HT1080 (cell line): ENCODE results near the gene PPP1R1B. TPM values are rescaled to one million over a fixed set of nuclear protein-coding genes. Genes with fewer than 3 reads are reported as not detected.

ENCODE experiments used
- DNase-seq: peaks from one replicate; pipeline ENCODE4 v3.0.0-alpha.2; 2015; ENCODE audit warnings: low read depth
- total RNA-seq: library from RNA; depleted of rRNA; stranded (reverse); fragments of >200 nt; shearing (Covaris generic); gene quantifications from 2 replicates; pipeline ENCODE4 v1.2.3, GENCODE V29; 2014

PPP1R1B gene
- total RNA-seq, 1 experiment from 2014 or later: not detected

DNA sequence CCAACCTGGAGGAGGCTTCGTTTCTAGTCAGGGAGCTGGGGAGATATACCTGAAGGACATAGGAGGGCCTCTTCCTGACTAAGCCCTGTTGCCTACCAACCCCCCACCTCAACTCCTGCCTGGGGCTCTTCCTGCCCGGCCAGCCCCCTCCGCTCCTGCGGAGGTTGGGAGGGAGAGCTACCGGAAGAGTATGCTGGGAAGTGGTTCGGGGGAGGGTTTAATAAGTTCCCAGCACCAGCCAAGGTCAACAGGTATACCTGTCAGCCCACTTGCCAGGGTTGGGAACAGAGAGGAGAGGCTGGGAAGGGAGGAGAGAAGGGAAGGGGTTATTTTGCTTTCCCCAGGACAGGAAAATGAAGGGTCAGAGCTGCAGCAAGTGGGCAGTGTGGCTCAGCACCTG, 4.7 kb downstream of the PPP1R1B start:
- DNase-seq: peak; percentile 28

DNA sequence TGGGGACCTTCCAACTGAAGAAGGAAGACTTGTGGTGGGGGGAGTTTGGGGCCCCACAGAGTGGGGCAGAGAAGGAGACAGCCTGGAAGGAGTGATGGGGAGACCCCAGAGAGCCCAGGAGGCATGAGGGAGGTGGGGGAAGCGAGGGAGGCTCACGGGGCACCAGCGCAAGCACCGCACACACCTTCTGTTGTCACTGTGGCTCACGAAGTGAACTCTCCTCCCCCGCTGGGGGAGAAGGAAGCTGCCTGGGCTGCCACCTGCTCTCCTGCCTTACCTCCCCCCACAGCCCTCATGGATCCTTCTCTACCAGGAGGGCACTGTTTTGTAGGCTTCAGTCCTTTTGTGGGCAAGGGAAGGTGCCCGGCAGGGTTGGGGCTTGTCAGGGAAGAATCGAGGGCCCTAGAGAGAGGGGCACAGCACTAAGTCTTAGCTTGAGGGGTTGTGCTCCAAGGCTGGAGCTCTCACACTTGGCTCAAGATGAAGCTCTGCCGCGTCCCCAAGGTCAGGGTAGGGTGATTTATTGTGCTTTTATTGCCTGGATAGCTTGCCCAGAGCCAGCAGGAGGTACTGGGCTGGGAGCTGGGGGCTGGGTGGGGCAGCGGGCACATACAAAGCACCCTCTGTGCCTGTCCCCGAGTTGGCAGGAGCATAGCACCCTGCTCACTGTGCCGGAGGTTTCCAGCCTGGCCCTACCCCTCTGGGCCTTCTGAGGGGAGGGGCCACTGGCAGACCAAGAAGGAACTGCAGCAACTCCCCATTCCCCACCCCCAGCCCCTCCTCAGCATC, 5.6 kb downstream of the PPP1R1B start:
- no peak for DNase-seq

DNA sequence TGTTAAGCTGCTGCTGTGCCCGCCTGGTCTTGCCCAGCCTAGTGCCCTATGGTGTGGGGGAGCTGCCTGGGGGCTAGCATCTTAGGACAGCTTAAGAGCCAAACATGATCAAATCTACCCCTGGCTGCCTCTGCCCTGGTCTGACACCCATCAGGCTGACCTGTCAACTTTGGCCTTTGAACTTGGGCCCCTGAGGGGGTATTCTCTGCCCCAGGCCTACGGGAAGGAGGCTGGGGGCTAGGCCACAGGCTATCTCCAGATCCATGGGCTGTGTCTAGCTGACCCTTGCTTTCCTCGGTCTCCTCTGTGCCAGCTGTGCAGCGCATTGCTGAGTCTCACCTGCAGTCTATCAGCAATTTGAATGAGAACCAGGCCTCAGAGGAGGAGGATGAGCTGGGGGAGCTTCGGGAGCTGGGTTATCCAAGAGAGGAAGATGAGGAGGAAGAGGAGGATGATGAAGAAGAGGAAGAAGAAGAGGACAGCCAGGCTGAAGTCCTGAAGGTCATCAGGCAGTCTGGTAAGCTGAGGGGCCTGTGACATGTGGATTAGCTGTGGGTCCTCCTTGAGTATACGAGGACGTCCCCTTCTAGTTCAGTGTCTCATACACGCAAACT, 6.9 kb downstream of the PPP1R1B start:
- DNase-seq: no peak

DNA sequence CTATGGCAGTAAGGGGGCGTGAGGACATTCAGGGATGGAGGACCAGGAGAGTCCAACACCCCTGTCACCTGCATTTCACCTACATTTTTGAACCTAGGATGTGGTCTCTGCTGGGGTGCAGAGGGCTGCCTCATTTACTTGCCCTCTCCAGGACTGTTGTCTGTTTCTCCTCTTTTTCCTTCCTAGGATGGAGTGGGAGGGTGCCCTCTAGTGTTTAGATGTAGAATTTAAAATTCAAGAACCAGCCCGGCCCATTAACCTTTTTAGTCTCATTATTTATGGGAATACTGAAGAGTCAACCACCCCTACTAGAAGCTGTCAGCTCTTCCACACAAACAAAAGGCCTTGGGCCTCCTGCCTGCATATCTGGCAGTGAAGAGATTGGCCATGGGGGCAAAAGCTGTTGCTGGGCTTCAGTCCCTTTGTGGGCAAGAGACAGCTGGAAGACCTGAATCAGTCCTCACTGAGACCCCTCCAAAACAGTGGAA, 7.7 kb downstream of the PPP1R1B start:
- DNase-seq: peak; percentile 41

DNA sequence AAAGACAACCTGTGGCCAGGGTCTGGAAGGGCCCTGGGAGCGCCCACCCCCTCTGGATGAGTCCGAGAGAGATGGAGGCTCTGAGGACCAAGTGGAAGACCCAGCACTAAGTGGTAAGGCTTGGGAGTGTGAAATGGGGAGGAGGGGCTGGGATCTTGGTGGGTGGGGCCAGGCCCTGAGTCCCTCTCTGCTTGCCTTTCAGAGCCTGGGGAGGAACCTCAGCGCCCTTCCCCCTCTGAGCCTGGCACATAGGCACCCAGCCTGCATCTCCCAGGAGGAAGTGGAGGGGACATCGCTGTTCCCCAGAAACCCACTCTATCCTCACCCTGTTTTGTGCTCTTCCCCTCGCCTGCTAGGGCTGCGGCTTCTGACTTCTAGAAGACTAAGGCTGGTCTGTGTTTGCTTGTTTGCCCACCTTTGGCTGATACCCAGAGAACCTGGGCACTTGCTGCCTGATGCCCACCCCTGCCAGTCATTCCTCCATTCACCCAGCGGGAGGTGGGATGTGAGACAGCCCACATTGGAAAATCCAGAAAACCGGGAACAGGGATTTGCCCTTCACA, 8.9 kb downstream of the PPP1R1B start:
- no peak for DNase-seq

DNA sequence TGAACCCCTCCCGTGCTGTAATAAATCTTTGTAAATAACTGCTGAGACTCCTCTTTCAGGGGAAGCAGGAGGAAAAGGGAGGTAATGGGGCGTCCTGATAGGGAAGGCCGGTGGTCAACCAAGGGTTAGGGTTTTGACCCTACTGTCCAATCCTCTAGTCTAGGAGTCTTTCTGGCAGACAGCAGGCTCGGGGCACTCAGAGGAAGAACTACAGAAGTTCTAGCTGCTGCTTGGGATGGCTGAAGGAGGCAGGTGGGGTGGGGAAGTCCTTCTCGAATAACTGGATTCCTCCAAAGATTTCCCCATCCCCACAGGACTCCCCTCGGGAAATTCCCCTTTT, 9.8 kb downstream of the PPP1R1B start:
- DNase-seq: no peak

DNA sequence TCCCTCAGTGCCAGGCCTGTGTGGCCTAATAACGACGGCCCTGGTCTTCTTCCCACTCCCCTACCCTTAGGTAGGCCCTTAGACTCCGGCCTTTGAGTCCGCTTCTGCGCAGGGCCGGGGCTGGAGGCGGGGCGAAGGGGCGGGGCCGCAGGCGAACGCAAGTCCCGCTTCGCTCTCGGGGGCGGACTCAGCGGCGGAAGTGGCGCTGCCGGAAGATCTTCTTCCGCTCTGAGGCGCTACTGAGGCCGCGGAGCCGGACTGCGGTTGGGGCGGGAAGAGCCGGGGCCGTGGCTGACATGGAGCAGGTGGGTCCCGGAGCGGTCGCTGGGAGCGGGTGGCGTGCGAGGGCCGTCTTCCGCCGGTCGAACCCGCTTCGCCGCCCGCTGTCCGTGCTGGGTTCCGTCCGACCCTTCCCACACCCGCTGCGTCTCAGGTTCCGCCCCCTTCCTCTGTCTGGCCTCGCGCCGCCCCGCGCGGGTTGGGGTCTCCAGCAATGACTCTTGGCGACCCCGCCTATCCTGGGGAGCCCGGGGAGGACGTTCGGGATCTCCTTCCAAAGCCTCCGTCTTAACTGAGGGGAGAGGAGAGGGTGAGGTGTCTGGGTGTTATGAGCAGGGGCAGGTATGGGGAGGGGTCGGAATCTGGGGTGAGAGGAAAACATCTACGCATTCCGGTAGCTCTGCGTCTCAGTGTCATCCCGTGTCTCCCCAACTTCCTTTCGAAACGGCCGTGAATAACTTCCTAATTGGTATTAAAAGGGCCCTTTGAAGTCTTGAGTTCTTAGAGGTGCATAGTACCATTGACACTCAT, 10.4 kb downstream of the PPP1R1B start, which contains the start of gene STARD3:
STARD3 (plus strand) TSS at position 218 of the 810 bp plus-strand sequence. CDS start 16,388 bp downstream, outside the sequence.
- peak; percentile 71 for DNase-seq

DNA sequence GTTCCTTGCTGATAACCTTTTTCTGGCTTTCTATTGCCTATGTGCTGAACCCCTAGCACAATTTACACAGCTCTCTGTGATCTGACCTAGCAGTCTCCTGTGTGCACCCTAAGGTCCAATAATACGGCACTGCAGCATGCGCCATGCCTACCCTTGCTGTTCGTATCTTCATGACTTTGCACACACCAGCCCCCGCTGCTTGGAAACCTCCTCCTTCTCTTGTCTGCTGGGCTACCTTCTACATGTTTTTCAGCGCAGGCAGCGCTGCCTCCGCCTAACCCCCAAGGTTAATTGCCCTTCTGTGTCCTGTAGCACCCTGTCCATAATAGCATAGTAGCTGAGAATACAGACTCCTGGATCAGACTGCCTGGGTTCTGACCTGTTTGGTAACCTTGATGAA, 11.6 kb downstream of the PPP1R1B start:
- no peak for DNase-seq

DNA sequence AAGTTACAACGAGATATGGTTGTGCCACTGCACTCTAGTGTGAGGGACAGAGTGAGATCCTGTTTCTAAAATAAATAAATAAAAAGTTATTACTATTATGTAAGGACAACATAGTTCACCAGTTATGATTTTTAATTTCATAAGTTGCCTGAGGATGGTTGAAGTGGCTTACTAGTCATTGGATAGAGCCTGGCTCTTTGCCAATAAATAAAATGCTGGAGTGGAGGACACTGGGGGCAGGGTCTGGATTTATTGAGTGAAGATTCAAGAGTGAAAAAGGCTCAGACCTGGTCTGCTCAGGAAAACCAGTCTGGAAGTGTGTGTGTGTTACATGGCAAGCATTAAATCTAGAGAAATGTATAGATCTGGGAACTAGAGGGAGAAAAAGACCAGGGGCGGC, 12.3 kb downstream of the PPP1R1B start:
- DNase-seq: no peak

DNA sequence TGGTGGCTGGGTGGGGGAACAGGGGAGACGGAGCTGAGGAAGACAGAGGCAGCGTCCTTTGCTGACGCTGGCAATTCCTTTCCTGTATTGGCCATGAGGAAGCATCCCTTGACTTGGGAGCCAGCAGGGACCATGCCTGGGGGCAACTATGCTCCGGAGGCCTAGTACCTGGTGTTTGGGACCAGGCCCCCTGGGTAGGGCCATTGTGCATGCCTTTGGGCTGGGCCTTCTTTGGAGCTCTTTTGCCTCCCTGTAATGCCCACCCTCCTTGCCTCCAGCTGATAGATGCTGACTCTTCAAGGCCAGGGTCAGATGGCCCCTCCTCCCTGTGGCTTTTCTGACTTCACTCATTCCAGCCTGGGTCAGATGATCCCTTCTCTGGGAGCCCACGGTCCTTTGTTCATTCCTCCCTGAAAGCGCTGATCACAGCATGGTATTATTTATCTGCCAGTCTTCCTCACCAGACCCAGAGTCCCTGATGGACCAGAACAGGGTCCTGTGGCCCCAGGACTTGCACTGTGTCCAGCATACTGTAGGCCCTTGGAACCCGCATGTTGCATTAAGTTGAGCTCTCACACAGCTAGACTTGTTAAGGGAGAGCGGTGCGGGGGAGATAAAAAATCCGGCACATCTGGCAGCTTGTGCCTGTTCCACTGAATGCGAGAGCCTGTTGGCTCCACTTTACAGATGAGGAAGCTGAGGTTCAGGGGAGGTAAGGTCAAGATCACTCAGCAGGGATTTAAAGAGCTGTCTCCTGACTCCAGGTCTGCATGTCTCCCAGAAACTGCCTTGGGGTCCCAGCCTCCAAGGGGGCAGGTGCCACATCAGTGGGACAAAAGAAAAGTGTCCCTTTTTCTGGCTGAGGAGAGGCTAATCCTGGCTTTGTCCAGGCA, 13.1 kb downstream of the PPP1R1B start:
- no peak for DNase-seq

DNA sequence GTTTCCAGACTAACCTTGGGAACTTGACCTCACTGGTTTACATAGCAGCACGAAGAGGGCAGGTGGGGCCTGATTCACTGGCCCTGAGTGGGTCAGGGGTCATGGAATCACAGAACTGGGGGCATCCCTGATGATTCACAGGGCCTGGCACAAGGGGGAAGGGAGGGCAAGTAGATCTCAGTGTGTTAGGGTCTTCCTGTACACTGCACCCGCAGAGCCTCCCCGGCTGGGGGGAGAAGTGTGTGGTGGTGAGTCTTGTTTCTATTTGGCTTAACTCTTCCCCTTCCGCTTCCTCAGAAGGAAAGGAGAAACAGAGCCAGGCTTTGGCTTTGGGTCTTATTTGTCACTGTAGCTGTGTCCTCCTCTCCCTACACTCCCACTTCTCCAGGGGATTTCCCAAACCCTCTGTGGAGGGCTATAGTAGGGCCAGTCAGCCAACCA, 13.9 kb downstream of the PPP1R1B start:
- no peak for DNase-seq

DNA sequence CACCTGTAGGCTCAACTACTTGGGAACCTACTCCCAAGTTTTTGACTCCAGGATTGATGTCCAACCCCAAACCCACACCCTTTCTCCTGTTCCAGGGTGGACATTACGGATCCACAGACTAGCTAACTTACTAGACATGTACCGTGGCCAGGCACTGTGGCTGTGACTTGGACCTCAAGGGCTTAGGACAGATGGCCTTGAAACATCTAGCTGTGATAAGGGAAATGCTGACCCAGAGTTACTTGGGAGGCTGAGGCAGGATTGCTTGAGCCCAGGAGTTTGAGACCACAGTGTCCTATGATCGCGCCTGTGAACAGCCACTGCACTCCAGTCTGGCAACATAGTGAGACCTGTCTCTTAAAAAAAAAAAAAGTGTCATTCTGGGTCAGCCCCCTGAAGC, 14.3 kb downstream of the PPP1R1B start:
- DNase-seq: no peak

DNA sequence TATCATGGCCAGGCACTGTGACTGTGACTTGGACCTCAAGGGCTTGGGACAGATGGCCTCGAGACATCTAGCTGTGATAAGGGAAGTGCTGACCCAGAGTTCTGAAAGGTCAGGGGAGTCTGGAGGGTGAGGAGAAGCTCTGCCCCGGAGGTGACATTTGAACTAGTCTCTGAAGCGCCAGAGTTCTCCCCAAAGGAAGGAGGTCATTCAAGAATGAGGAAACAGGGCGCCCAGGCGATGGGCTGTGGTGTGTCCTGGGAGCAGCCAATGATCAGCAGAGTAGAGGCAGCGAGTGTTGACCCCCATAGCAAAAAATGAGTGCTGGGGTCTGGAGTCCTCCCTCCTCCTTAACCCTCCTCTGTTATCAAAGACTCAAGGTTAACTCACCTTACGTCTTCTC, 15.1 kb downstream of the PPP1R1B start:
- DNase-seq: no peak

DNA sequence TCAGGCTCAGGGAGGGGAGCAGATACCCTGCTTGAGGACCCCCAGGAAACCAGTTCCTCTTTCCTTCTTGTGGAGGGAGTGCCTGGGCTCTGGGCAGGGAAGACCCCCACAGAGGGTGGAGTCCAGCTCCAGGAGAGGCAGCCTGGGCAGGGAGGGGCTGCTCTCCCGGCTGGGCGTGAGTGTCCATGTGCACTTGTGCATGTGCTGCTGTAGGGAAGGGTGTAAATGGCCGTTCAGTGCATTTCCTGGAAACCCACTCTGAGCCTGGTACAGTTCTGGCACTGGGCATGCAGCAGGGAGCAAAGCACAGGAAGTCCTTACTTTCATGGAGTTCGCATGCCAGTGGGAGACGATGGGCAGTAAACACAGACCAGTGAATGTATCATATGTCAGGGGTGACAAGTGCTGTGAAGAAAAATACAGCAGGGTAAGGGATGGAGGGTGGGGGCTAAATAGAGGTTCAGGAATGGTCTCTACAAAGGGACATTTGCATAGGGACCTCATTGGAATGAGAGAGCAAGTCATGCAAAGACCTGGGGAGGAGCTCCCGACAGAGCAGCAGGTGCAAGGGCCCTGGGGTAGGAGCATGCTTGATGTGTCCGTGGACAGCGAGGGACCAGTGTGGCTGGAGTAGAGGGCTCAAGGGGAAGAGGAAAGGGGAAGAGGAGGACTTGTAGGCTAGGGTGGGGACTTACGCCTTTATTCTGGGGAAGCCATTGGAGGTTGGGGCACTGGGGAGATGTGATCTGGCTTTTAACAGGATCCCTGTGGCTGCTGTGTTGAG, 15.7 kb downstream of the PPP1R1B start:
- DNase-seq: no peak

DNA sequence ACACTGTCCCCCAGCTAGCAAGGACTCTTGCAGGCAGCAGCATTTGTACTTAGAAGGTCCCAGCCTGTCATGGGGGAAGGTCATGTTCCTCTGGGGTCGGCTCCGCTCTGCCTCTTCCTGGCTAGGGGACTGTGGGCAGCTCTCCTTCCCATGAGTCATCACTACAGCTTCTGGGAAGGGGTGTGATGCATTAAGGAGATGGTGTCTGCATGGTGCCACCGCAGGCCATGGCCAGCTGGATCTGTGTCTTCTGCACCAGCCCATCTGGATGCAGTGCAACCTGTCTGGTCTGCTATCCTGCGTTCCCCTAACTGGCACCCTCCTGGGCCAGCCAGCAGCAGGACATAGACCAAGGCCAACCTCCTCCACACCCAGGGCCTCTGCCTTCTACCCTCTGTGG, 16.5 kb downstream of the PPP1R1B start:
- peak; percentile 81 for DNase-seq

DNA sequence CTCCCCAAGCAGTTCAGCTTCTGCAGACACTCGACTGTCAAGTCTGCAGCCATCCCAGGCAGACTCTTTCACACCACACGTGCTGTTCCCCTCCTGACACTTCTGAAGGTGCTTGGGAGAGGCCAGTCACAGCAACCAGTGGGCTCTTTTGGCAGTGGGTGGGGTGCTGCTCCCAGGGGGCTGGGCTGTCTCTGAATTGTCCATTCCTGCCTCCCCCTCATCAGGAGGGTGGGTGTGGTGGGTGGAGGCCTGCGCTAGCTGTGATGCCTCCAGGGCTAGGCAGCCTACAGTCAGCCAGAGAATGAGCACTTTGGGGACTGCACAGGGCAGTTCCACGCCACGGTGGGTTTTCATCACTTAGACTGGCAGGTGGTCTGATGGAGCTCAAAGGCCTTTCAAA, 20.5 kb downstream of the PPP1R1B start:
- DNase-seq: no peak

DNA sequence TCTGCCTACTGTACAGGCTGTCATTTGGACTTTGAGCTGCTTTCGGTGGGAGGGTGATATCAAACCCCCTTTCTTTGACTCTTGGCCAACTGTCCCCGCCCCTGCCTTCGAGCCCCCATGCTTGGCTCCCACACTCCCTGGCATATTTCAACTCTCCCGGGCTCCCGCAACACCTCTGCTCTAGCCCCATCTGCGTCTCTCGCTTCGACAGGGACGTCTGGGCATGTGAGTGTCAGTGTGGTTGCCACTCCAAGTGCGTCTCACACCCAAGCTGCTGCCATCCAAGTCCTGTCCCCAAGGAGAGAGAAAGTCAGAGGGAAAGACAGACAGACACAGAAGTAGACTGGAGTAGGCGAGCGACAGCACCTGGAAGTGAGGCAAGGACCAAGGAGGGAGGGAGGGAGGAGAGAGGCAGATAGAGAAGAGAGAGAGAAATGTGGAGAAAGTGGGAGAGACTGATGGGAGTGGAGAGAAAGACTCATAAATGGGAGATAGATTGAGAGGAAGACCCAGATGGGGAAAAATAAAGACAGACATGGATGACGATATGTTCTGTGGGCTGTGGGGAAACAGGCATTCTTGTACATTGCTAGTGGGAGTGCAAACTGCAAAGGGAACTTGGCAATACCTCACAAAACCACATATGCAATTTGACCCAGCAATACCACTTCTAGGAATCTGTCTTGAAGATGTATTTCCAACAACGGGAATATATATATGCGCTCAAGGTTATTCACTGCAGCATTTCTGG, 22.0 kb downstream of the PPP1R1B start:
- no peak for DNase-seq

DNA sequence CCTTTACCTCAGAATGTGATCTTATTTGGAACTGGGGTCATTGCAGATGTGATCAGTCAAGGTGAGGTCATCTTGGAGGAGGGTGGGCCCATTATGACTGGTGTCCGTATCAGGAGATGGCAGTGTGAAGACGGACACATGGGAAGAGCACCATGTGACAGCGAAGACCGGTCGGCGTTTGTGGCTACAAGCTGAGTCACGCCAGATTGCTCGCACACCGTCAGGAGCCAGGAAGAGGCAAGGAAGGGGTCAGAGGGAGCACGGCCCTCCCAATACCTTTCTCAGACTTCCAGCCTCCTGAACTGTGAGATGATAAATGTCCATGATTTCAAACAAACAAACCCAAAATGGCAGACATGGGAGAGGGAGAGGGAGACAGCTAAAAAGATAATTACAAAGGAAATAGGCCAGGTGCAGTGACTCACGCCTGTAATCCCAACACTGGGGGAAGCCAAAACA, 23.4 kb downstream of the PPP1R1B start:
- DNase-seq: peak; percentile 84
